HG02798 (cell line): ENCODE data around the gene AKR7A2.

Experiments
- ATAC-seq: cut with Tn5 transposase; IDR thresholded peaks from one replicate; pipeline ENCODE4 v1.9.1; 2021; ENCODE audit warnings: mild to moderate bottlenecking; ENCODE audit not compliant: unreplicated experiment, poor library complexity

Gene AKR7A2

GRCh38 chr1:19327301-19327700, 15.4 kb upstream of the AKR7A2 start:
- ATAC-seq: no peak

GRCh38 chr1:19326748-19327065, 14.8 kb upstream of the AKR7A2 start:
- no peak for ATAC-seq

- no peak for ATAC-seq
Measured at GRCh38 chr1:19325958-19326747, 14.2 kb upstream of the AKR7A2 start.

GRCh38 chr1:19325368-19325957, 13.5 kb upstream of the AKR7A2 start:
- ATAC-seq: no peak

GRCh38 chr1:19324665-19324990, 12.7 kb upstream of the AKR7A2 start:
- ATAC-seq: no peak

GRCh38 chr1:19323987-19324664, 12.2 kb upstream of the AKR7A2 start:
- no peak for ATAC-seq

GRCh38 chr1:19322481-19322880, 10.5 kb upstream of the AKR7A2 start:
- ATAC-seq: no peak

GRCh38 chr1:19321071-19321470, 9.1 kb upstream of the AKR7A2 start:
- ATAC-seq: no peak

GRCh38 chr1:19319196-19319595, 7.3 kb upstream of the AKR7A2 start:
- no peak for ATAC-seq

- no peak for ATAC-seq
Measured at GRCh38 chr1:19317126-19317910, 5.4 kb upstream of the AKR7A2 start.

GRCh38 chr1:19315378-19316198, 3.6 kb upstream of the AKR7A2 start:
- ATAC-seq: no peak

GRCh38 chr1:19313961-19314882, 2.3 kb upstream of the AKR7A2 start:
- ATAC-seq: no peak

- no peak for ATAC-seq
Measured at GRCh38 chr1:19313636-19313959, 1.7 kb upstream of the AKR7A2 start.

GRCh38 chr1:19312782-19313635, 1.1 kb upstream of the AKR7A2 start:
- ATAC-seq: no peak

- peak; percentile 11 for ATAC-seq
Measured at GRCh38 chr1:19311503-19311930, 427 bp downstream of the AKR7A2 start.

GRCh38 chr1:19310720-19311502, 1.0 kb downstream of the AKR7A2 start:
- no peak for ATAC-seq

- ATAC-seq: no peak
Measured at GRCh38 chr1:19310061-19310460, 1.9 kb downstream of the AKR7A2 start.
